ENCODE results near the gene CCND3.
A peak's percentile ranks its signal among the peaks of the same experiment; 100 is the strongest.

CCND3 gene

GRCh38 chr6:41941280-41942066 is at the start of gene CCND3:
Gene CCND3 (minus strand): TSS chr6:41941808. CDS start chr6:41941649, 159 bp downstream.
- peak; percentile 92 for DNase-seq

- DNase-seq, result no peak
These were observed 44.7 kb upstream of the CCND3 start for GRCh38 chr6:41986339-41986738.

DNA sequence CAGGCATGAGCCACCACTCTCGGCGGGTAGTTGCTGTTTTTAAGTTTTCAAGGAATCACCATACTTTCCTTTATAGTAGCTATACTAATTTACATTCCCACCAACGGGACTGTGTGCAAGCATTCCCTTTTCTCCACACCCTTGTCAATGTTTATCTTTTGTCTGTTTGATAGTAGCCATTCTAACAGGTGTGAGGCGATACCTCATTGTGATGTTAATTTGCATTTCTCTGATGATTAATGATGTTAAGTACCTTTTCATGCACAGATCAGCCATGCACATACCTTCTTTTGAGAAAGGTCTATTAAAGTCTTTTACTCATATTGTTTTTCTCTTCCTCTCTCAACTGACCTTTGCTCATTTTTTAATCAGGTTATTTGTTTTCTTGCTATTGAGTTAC is 43.0 kb upstream of the CCND3 start:
- DNase-seq, result no peak

- DNase-seq, result peak; percentile 71
These were observed 35.3 kb upstream of the CCND3 start for GRCh38 chr6:41976794-41977484.

GRCh38 chr6:41975276-41975675 is 33.7 kb upstream of the CCND3 start:
- DNase-seq, result no peak

GRCh38 chr6:41974281-41974825 is 32.7 kb upstream of the CCND3 start:
- no peak for DNase-seq

GRCh38 chr6:41972826-41973225 is 31.2 kb upstream of the CCND3 start:
- DNase-seq, result no peak

GRCh38 chr6:41970436-41970846 is 28.8 kb upstream of the CCND3 start:
- no peak for DNase-seq

- DNase-seq, result peak; percentile 57
These were observed 26.0 kb upstream of the CCND3 start for GRCh38 chr6:41967312-41968287.

DNA sequence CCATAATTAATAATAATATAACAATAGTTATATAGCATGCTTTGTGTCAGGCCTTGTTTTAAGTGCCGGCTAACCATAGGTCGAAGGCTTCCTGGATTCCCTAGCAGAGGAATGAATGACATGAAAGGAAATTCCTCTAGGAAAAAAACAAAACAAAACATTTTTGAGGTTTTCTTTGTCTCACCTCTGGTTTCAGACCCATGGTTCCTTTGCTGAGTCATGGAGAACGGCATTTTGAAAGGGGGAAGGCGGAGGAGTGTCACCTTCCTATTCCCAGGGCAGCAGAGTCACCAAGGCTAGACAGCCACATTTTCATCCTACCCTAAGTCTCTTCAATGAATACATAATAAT is 25.3 kb upstream of the CCND3 start:
- DNase-seq, result peak; percentile 90

DNA sequence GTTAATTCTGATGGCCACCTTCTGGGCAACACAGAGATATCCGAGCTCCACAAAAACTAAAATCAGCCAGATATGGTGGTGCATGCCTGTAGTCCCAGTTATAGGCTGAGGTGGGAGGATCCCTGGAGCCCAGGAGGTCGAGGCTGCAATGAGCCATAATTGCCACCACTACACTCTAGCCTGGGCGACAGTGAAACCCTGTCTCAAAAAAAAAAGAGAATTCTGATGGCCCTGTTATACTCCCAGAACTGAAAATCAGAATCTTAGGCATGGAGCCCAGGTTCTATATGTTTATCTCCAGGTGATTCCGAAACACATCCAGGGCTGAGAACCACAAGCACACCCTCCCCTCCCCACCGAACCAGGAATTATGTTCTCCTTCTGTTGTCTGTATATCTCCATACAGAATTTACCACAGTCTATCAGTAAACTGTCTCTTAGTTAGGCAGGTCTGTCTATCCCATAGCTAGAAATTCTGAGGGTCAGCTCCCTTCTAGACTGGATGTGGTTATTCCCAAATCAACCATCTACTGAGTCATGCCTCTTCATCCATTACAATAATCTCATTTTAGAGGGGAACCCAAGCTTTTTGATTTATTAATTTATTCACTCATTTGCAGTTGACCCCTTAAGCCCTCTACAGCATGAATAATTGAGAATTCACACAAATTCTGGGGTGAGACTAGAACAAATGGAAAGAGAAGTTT is 24.8 kb upstream of the CCND3 start:
- DNase-seq, result peak; percentile 57

DNA sequence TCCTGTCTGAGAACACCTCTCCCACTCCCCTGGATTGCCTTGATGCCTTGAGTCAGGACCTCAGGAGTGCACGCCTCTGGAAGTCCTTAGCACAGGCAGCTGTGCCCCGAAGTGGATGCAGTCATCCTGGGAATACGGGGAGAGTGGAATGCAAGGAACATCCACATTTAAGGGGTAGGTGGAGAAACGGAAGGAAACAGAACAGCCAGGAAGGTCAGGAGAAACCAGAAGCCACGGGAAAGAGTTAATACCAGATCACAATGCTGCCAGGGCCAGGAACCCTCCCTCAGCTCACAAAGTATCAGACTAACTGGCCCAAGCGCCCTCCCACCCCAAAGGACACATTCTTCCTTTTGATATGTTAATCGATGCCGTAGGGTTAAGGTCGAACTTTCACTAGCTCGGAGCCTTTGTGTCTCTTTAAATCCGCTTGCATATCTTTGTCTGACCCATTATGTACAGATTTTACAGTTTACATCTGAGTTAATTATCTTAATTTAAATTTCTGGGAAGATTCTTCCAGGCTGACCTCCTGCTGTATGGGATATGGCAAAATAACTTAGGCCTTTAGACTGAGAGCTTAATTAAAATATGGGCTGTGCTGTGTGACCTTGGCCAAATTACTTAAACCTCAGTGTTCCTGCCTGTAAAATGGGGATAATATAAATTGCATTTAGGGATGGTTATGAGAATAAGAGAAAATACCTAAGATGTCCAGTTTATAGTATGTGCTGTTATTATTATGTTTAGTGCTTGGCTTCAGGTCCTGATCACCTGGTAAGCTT is 24.0 kb upstream of the CCND3 start:
- peak; percentile 94 for DNase-seq

GRCh38 chr6:41964201-41964887 is 22.7 kb upstream of the CCND3 start:
- DNase-seq, result peak; percentile 63

- DNase-seq, result no peak
These were observed 21.8 kb upstream of the CCND3 start for GRCh38 chr6:41963371-41963770.

GRCh38 chr6:41960028-41960427 is 18.4 kb upstream of the CCND3 start:
- no peak for DNase-seq

- no peak for DNase-seq
These were observed 16.6 kb upstream of the CCND3 start for GRCh38 chr6:41958022-41958856.

DNA sequence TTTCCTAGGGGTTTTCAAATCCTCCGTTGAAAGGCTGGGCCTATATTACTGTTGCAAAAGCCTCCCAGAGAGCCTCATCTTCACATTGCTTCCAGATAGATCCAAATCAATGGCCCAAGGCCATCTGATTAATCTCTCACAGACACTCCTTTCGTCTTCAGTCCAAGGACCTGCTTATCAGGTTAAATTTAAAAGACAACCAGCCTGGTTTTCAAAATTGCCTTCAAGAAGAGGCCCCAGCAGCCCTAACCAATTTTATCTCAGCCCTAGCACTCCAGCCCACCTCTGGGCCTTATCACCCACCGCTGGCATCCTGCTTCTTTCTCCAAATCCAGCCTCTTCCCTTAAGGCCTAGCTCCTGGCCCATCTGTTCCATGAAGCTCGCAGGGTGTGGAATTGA is 15.5 kb upstream of the CCND3 start:
- DNase-seq, result no peak

GRCh38 chr6:41955412-41955811 is 13.8 kb upstream of the CCND3 start:
- no peak for DNase-seq

DNA sequence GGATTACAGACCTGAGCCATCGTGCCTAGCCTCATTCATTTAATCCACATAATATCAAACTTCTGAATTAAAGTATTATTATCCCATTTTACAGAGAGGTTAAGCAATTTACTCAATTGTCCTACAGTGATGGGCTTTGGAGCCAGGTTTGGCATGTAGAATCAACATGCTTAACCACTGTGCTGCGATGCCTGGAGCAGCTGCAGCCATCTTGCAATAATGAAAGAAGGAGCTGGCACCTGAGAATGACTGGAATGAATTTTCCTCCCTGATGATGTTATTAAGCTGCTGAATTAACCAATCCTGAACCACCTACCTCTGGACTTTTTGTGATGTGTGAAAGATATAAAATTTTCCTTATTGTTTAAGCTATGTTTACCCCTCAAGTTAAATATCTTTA is 13.1 kb upstream of the CCND3 start:
- DNase-seq, result no peak
